H1 (cell line): Measurements from ENCODE around the gene PTPRE. TPM values are rescaled to one million over a fixed set of nuclear protein-coding genes. Genes with fewer than 3 reads are reported as not detected.

Experiments used
- CTCF ChIA-PET: fragments of 300-600 bp; sonication (Branson Sonifier 250); formaldehyde crosslinking; loops from one replicate; lab custom pipeline; 2021; ENCODE audit not compliant: partially characterized antibody; lab: Charles Lee
- POLR2A ChIA-PET: fragments of 300-600 bp; sonication (Branson Sonifier 250); formaldehyde crosslinking; loops from one replicate; lab custom pipeline; 2021; ENCODE audit warnings: inconsistent platforms; ENCODE audit not compliant: partially characterized antibody; lab: Charles Lee
- DNase-seq, 2 experiments: peaks; one replicate each; pipeline versions ENCODE4 v3.0.0 to v3.0.0-alpha.2; 2010 to 2022; ENCODE audit warnings: low spot score in 2 of 2, low read depth in 1 of 2, mixed read lengths in 1 of 2
- FAIRE-seq: peaks from 2 replicates; lab custom pipeline; 2011; peaks lifted over from hg19 to GRCh38; lab: Jason Lieb, UNC
- H2AFZ ChIP-seq: 2 replicates; pipeline ENCODE4 v1.8.1; 2012; ENCODE audit warnings: low read length, inconsistent platforms
- H2AK5ac ChIP-seq: 2 replicates; pipeline ENCODE4 v1.6.1; 2013; ENCODE audit warnings: low read depth, low read length
- H2BK120ac ChIP-seq: replicated peaks from 2 replicates; pipeline ENCODE3; 2013; ENCODE audit warnings: low read depth, low read length, inconsistent platforms
- H2BK12ac ChIP-seq: 2 replicates; pipeline ENCODE4 v1.6.1; 2013; ENCODE audit warnings: low read depth, low read length
- H2BK15ac ChIP-seq: 2 replicates; pipeline ENCODE4 v1.6.1; 2013; ENCODE audit warnings: low read length
- H2BK20ac ChIP-seq: 2 replicates; pipeline ENCODE4 v1.6.1; 2013; ENCODE audit warnings: low read length
- H2BK5ac ChIP-seq: 2 replicates; pipeline ENCODE4 v1.6.1; 2013; ENCODE audit warnings: low read depth, low read length
- H3K14ac ChIP-seq: 2 replicates; pipeline ENCODE4 v1.6.1; 2013; ENCODE audit warnings: inconsistent platforms; ENCODE audit not compliant: insufficient read length
- H3K18ac ChIP-seq: 2 replicates; pipeline ENCODE4 v1.6.1; 2013; ENCODE audit warnings: low read length; ENCODE audit errors: extremely low read depth
- H3K23ac ChIP-seq: 2 replicates; pipeline ENCODE4 v1.6.1; 2013; ENCODE audit warnings: inconsistent platforms; ENCODE audit not compliant: insufficient read length
- H3K23me2 ChIP-seq: 2 replicates; pipeline ENCODE4 v1.6.1; 2013; ENCODE audit warnings: low read depth, low read length
- H3K27ac ChIP-seq: 2 replicates; pipeline ENCODE4 v1.6.1; 2011; ENCODE audit warnings: low read depth, low read length, inconsistent platforms
- H3K27me3 ChIP-seq, 4 experiments: replicated peaks in 1 of 4; 1 replicate in 1 of 4; 2 replicates in 3 of 4; pipeline versions ENCODE4 v1.6.1 to v1.8.1; 2011 to 2013; ENCODE audit warnings: low read length in 3 of 4, mild to moderate bottlenecking in 3 of 4, inconsistent platforms in 2 of 4, mixed read lengths in 2 of 4, moderate library complexity in 1 of 4; ENCODE audit not compliant: control insufficient read depth in 3 of 4, insufficient read depth in 3 of 4; ENCODE audit errors: extremely low read depth in 1 of 4
- H3K36me3 ChIP-seq, 4 experiments: 2 replicates each; pipeline versions ENCODE4 v1.6.1 to v1.8.1; 2011 to 2013; ENCODE audit warnings: mild to moderate bottlenecking in 4 of 4, low read length in 3 of 4, moderate library complexity in 2 of 4, control low read depth in 1 of 4, inconsistent platforms in 1 of 4; ENCODE audit not compliant: insufficient read depth in 4 of 4, control insufficient read depth in 2 of 4
- H3K4ac ChIP-seq: replicated peaks from 2 replicates; pipeline ENCODE3; 2013; ENCODE audit warnings: low read length, low read depth, mixed read lengths, inconsistent platforms; ENCODE audit not compliant: insufficient read length
- H3K4me1 ChIP-seq, 4 experiments: replicated peaks in 1 of 4; 1 replicate in 1 of 4; 2 replicates in 3 of 4; pipeline versions ENCODE4 v1.6.1 to v1.8.1; 2011 to 2013; ENCODE audit warnings: low read length in 3 of 4, inconsistent platforms in 2 of 4, mixed read lengths in 1 of 4; ENCODE audit not compliant: insufficient read depth in 4 of 4, control insufficient read depth in 3 of 4
- H3K4me2 ChIP-seq, 2 experiments: 2 replicates each; pipeline versions ENCODE4 v1.6.1 to v1.8.1; 2011 to 2013; ENCODE audit warnings: low read depth in 2 of 2, low read length in 2 of 2, control low read depth in 1 of 2, inconsistent platforms in 1 of 2, mild to moderate bottlenecking in 1 of 2; ENCODE audit not compliant: insufficient read depth in 1 of 2
- H3K4me3 ChIP-seq, 4 experiments: fragments of 200-600, 300-600 bp in 1 of 4; sonication (generic), shearing (Covaris generic), sonication (Bioruptor Twin) in 1 of 4; 2 replicates each; pipeline versions ENCODE4 v1.5.1 to v1.8.1; 2011 to 2016; ENCODE audit warnings: low read length in 4 of 4, low read depth in 3 of 4, control low read depth in 2 of 4, inconsistent platforms in 2 of 4, mild to moderate bottlenecking in 2 of 4, mixed read lengths in 1 of 4, moderate library complexity in 1 of 4; ENCODE audit not compliant: insufficient read depth in 2 of 4; ENCODE audit errors: extremely low read depth in 1 of 4
- H3K56ac ChIP-seq: replicated peaks from 2 replicates; pipeline ENCODE3; 2013; ENCODE audit warnings: low read depth, mild to moderate bottlenecking, mixed read lengths, low read length, inconsistent platforms; ENCODE audit not compliant: insufficient read length
- H3K79me1 ChIP-seq: 2 replicates; pipeline ENCODE4 v1.6.1; 2013; ENCODE audit warnings: low read depth, low read length, control low read depth
- H3K79me2 ChIP-seq, 2 experiments: 2 replicates each; pipeline versions ENCODE4 v1.6.1 to v1.8.1; 2012 to 2013; ENCODE audit warnings: low read length in 2 of 2, mild to moderate bottlenecking in 2 of 2, inconsistent platforms in 1 of 2; ENCODE audit not compliant: insufficient read depth in 2 of 2, control insufficient read depth in 1 of 2
- H3K9ac ChIP-seq, 4 experiments: replicated peaks in 1 of 4; 1 replicate in 1 of 4; 2 replicates in 3 of 4; pipeline versions ENCODE4 v1.6.1 to v1.8.1; 2011 to 2013; ENCODE audit warnings: low read depth in 3 of 4, low read length in 3 of 4, control low read depth in 2 of 4, mild to moderate bottlenecking in 2 of 4, moderate library complexity in 2 of 4, inconsistent platforms in 1 of 4; ENCODE audit errors: extremely low read depth in 1 of 4
- H3K9me3 ChIP-seq, 2 experiments: 2 replicates each; pipeline versions ENCODE4 v1.6.1 to v1.8.1; 2012 to 2013; ENCODE audit warnings: mild to moderate bottlenecking in 2 of 2, moderate library complexity in 2 of 2, control low read depth in 1 of 2, inconsistent platforms in 1 of 2, low read depth in 1 of 2, low read length in 1 of 2, mixed read lengths in 1 of 2; ENCODE audit not compliant: insufficient read depth in 2 of 2
- H4K20me1 ChIP-seq, 2 experiments: replicated peaks in 1 of 2; 2 replicates each; pipeline versions ENCODE3 to v1.8.1; 2011 to 2013; ENCODE audit warnings: inconsistent platforms in 2 of 2, low read length in 2 of 2, mild to moderate bottlenecking in 1 of 2; ENCODE audit not compliant: insufficient read depth in 2 of 2, control insufficient read depth in 1 of 2
- H4K5ac ChIP-seq: 2 replicates; pipeline ENCODE4 v1.6.1; 2013; ENCODE audit warnings: low read length, low read depth, mixed read lengths, inconsistent platforms; ENCODE audit not compliant: insufficient read length
- H4K8ac ChIP-seq: 2 replicates; pipeline ENCODE4 v1.8.0; 2013; ENCODE audit warnings: mild to moderate bottlenecking, moderate library complexity, low read length, inconsistent platforms; ENCODE audit not compliant: insufficient read depth; ENCODE audit errors: extremely low read depth
- H4K91ac ChIP-seq: replicated peaks from 2 replicates; pipeline ENCODE3; 2013; ENCODE audit warnings: low read length, mixed read lengths, inconsistent platforms; ENCODE audit not compliant: insufficient read length
- BCL11A ChIP-seq, 2 experiments: IDR thresholded peaks; one replicate each; pipeline ENCODE4 v1.6.1; 2011; ENCODE audit warnings: low read depth in 2 of 2, low read length in 2 of 2, mild to moderate bottlenecking in 2 of 2
- BRCA1 ChIP-seq: IDR thresholded peaks from 2 replicates; pipeline ENCODE4 v1.6.1; 2012; ENCODE audit warnings: low read depth, low read length, improper control_type of control experiment
- CHD1 ChIP-seq: IDR thresholded peaks from 2 replicates; pipeline ENCODE4 v1.6.1; 2012; ENCODE audit warnings: low read depth, low read length, improper control_type of control experiment
- CHD2 ChIP-seq: IDR thresholded peaks from 2 replicates; pipeline ENCODE4 v1.6.1; 2012; ENCODE audit warnings: low read length, improper control_type of control experiment
- GABPA ChIP-seq: IDR thresholded peaks from 2 replicates; pipeline ENCODE4 v1.6.1; 2011; ENCODE audit warnings: mild to moderate bottlenecking, low read length, moderate library complexity, borderline replicate concordance; ENCODE audit not compliant: insufficient read depth
- HDAC6 ChIP-seq: IDR thresholded peaks from one replicate; pipeline ENCODE4 v1.7.1; 2012; ENCODE audit warnings: low read depth, mild to moderate bottlenecking, inconsistent platforms, low read length, moderate library complexity
- JUND ChIP-seq: IDR thresholded peaks from 2 replicates; pipeline ENCODE4 v1.6.1; 2011; ENCODE audit warnings: mild to moderate bottlenecking, improper control_type of control experiment, low read length
- KDM1A ChIP-seq: fragments of 200-600, 300-600 bp; sonication (generic); IDR thresholded peaks from 2 replicates; pipeline ENCODE4 v1.7.1; 2016; ENCODE audit warnings: mild to moderate bottlenecking, low read length, borderline replicate concordance
- MAFK ChIP-seq: IDR thresholded peaks from 2 replicates; pipeline ENCODE4 v1.6.1; 2012; ENCODE audit warnings: low read depth, mild to moderate bottlenecking, improper control_type of control experiment, low read length
- POLR2A ChIP-seq, 2 experiments: IDR thresholded peaks; 1 replicate in 1 of 2; 2 replicates in 1 of 2; pipeline ENCODE4 v1.6.1; 2011; ENCODE audit warnings: low read depth in 2 of 2, low read length in 2 of 2, mild to moderate bottlenecking in 2 of 2; ENCODE audit errors: control extremely low read depth in 1 of 2
- POLR2AphosphoS5 ChIP-seq: IDR thresholded peaks from 2 replicates; pipeline ENCODE4 v1.6.1; 2011; ENCODE audit warnings: low read depth, low read length
- RXRA ChIP-seq: IDR thresholded peaks from 2 replicates; pipeline ENCODE4 v1.6.1; 2011; ENCODE audit warnings: low read depth, mild to moderate bottlenecking, low read length, moderate library complexity; ENCODE audit not compliant: insufficient read depth
- SP2 ChIP-seq: IDR thresholded peaks from 2 replicates; pipeline ENCODE4 v1.6.1; 2012; ENCODE audit warnings: mild to moderate bottlenecking, low read length, inconsistent platforms
- SP4 ChIP-seq: IDR thresholded peaks from 2 replicates; pipeline ENCODE4 v1.6.1; 2012; ENCODE audit warnings: low read length, inconsistent platforms
- WGBS, 2 experiments: shearing (Covaris generic) in 1 of 2; methylation state at CpG; one replicate each; pipeline versions ENCODE4 v1.1.6 to v1.1.7; 2013 to 2015; ENCODE audit warnings: low lambda C conversion rate in 2 of 2, mixed read lengths in 2 of 2, inconsistent platforms in 1 of 2, low coverage in 1 of 2, missing lambda C conversion rate in 1 of 2; ENCODE audit not compliant: insufficient replicate concordance in 2 of 2, insufficient coverage in 1 of 2, insufficient read length in 1 of 2; ENCODE audit errors: extremely low coverage in 1 of 2, missing lambda C conversion rate in 1 of 2; 5-methylcytosine and 5-hydroxymethylcytosine counted together
- polyA plus RNA-seq, 7 experiments: library from polyadenylated mRNA; depleted of rRNA in 3 of 7; stranded (reverse) in 5 of 7; unstranded in 2 of 7; fragments of >200 nt in 5 of 7; fragments of 200-250 nt in 2 of 7; gene quantifications; 1 replicate in 5 of 7; 2 replicates in 1 of 7; 4 replicates in 1 of 7; pipeline versions ENCODE4 v1.2.1 to v1.2.3, GENCODE V29; 2011 to 2013; ENCODE audit warnings: missing spikeins in 2 of 7, mixed read lengths in 2 of 7
- total RNA-seq: library from RNA; stranded (reverse); fragmentation: NEBNext Ultra II Directional; extraction: Animal tissue kit (Norgen Biotek cat#: 25700); gene quantifications from 2 replicates; pipeline ENCODE4 v1.2.1, GENCODE V29; 2021
- TF ChIP-seq, protein P1 (sequence below): IDR thresholded peaks from 2 replicates; pipeline ENCODE4 v1.6.1; 2012; ENCODE audit warnings: inconsistent platforms
- TF ChIP-seq, protein P2 (sequence below): IDR thresholded peaks from 2 replicates; pipeline ENCODE4 v1.6.1; 2012; ENCODE audit warnings: inconsistent platforms

PTPRE gene
- total and polyA plus RNA-seq, 2 of the 8 experiments (the other 6 are each of a cell fraction or from before 2014, with no cell fraction given) = 0.33 to 0.54 TPM

DNA sequence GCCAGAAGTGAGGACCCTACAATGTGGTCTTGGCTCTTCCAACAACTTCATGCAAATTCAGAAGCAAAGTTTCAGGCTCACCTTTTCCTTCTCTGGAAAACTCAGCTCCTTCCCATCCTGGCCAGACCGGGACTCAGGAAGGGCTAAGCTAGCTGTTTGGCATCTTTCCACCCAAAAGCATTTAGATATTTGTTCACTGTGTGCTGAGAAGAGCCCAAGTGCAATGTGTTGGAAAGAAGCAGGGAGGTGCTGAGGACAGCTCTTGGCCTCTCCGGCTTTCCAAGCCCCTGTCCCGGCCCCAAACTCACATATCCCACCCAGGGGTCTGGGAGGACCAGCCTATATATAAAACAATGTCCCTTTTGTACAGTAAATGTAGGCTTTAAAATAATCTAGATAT is 174.8 kb downstream of the PTPRE start:
- no peak overlapping the region for H2BK20ac ChIP-seq
- H3K23me2 ChIP-seq = no peaks in the 10 kb centered on the region
- H2BK12ac ChIP-seq = no peak overlapping the region
- WGBS, 2 experiments = 90% methylated on average over 3 of the region's 3 CpGs; no CpG with 5 or more reads in 1 of the 2 experiments
- H4K91ac ChIP-seq = no peak overlapping the region
- peaks cover 8 to 21% (median 13%) of the 10 kb centered on the region in 4 experiments; a peak in 6 of 7 replicates for H3K4me1 ChIP-seq
- H3K79me2 ChIP-seq = no peaks in the 10 kb centered on the region
- H3K27me3 ChIP-seq = no peaks in the 10 kb centered on the region; a peak in 1 of 7 replicates
- no peak overlapping the region for H3K18ac ChIP-seq
- ChIA-PET POLR2A (no interaction called here), CTCF (interaction anchor here (0.8 to 4.9 kb wide), 7 partner anchors 9 to 70 kb away, joined by 3 to 26 read pairs (median 6); no protein-coding TSS in a partner anchor)
- H2BK15ac ChIP-seq = no peak overlapping the region
- no peak overlapping the region for H3K27ac ChIP-seq
- no peak for DNase-seq
- no peak overlapping the region for H3K9ac ChIP-seq
- H4K8ac ChIP-seq = no peak overlapping the region
- H3K79me1 ChIP-seq = no peaks in the 10 kb centered on the region
- H3K36me3 ChIP-seq = no peaks in the 10 kb centered on the region
- H2AFZ ChIP-seq = no peak overlapping the region
- no peak overlapping the region for H3K14ac ChIP-seq
- no peak overlapping the region for H3K56ac ChIP-seq
- no peak overlapping the region for H4K5ac ChIP-seq
- no peak for FAIRE-seq
- H2AK5ac ChIP-seq = no peak overlapping the region
- no peak overlapping the region for H3K4me2 ChIP-seq
- no peak overlapping the region for H2BK120ac ChIP-seq
- H3K4ac ChIP-seq = no peak overlapping the region
- H2BK5ac ChIP-seq = no peak overlapping the region
- H4K20me1 ChIP-seq = no peaks in the 10 kb centered on the region
- no peak overlapping the region for H3K23ac ChIP-seq
- H3K9me3 ChIP-seq = no peaks in the 10 kb centered on the region
- H3K4me3 ChIP-seq = no peak overlapping the region
- TF ChIP-seq, protein P1, sequence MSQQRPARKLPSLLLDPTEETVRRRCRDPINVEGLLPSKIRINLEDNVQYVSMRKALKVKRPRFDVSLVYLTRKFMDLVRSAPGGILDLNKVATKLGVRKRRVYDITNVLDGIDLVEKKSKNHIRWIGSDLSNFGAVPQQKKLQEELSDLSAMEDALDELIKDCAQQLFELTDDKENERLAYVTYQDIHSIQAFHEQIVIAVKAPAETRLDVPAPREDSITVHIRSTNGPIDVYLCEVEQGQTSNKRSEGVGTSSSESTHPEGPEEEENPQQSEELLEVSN = no peak
- TF ChIP-seq KDM1A = no peak
- TF ChIP-seq BRCA1 = no peak
- no peak for TF ChIP-seq SP4
- no peak for TF ChIP-seq BCL11A (IDR thresholded peaks at IDR 0.05; ENCODE audit: low read depth in 2 of 2, low read length in 2 of 2)
- no peak for TF ChIP-seq MAFK
- no peak for TF ChIP-seq POLR2A (IDR thresholded peaks at IDR 0.05; ENCODE audit: control extremely low read depth in 1 of 2, low read depth in 2 of 2, low read length in 2 of 2)
- no peak for TF ChIP-seq HDAC6
- TF ChIP-seq CHD2 = no peak
- no peak for TF ChIP-seq CHD1
- TF ChIP-seq GABPA = no peak
- TF ChIP-seq, protein P2, sequence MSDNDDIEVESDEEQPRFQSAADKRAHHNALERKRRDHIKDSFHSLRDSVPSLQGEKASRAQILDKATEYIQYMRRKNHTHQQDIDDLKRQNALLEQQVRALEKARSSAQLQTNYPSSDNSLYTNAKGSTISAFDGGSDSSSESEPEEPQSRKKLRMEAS = no peak
- no peak for TF ChIP-seq POLR2AphosphoS5
- no peak for TF ChIP-seq JUND
- TF ChIP-seq SP2 = no peak
- no peak for TF ChIP-seq RXRA
